GM23338 (cell line): ENCODE data around the gene GREB1L. TPM values are rescaled to one million over a fixed set of nuclear protein-coding genes. Genes with fewer than 3 reads are reported as not detected.

Experiments
- ATAC-seq: fragments of 200-7000 bp; cut with Tn5 transposase; 3 replicates; pipeline ENCODE4 v1.9.1; 2020
- DNase-seq: peaks from one replicate; pipeline ENCODE4 v3.0.0-alpha.2; 2015; ENCODE audit warnings: low spot score
- H2AFZ ChIP-seq: fragments of 200-600 bp; sonication (generic); 2 replicates; pipeline ENCODE4 v1.8.0; 2016; ENCODE audit warnings: antibody characterized with exemption, mild to moderate bottlenecking, moderate library complexity
- H3F3A ChIP-seq: fragments of 200-600 bp; sonication (generic); replicated peaks from 2 replicates; pipeline ENCODE4 v1.8.0; 2017; ENCODE audit warnings: antibody characterized with exemption, mixed run types, low read depth
- H3K27ac ChIP-seq: fragments of 200-600 bp; sonication (generic); 2 replicates; pipeline ENCODE4 v1.6.1; 2016; ENCODE audit warnings: low read depth
- H3K27me3 ChIP-seq: fragments of 200-600 bp; sonication (generic); 2 replicates; pipeline ENCODE4 v1.8.0; 2016; ENCODE audit warnings: mild to moderate bottlenecking, mixed run types, moderate library complexity; ENCODE audit not compliant: insufficient read depth
- H3K36me3 ChIP-seq: fragments of 200-600 bp; sonication (generic); 2 replicates; pipeline ENCODE4 v1.8.0; 2016; ENCODE audit warnings: mild to moderate bottlenecking; ENCODE audit not compliant: insufficient read depth
- H3K4me1 ChIP-seq: fragments of 200-600 bp; sonication (generic); 2 replicates; pipeline ENCODE4 v1.8.0; 2016; ENCODE audit warnings: mild to moderate bottlenecking, moderate library complexity; ENCODE audit not compliant: insufficient read depth
- H3K4me2 ChIP-seq: fragments of 200-600 bp; sonication (generic); 2 replicates; pipeline ENCODE4 v1.7.1; 2017; ENCODE audit warnings: mixed run types
- H3K4me3 ChIP-seq: fragments of 200-600 bp; sonication (generic); 2 replicates; pipeline ENCODE4 v1.6.1; 2016; ENCODE audit warnings: mixed run types
- H3K79me2 ChIP-seq: fragments of 200-600 bp; sonication (generic); replicated peaks from 2 replicates; pipeline ENCODE4 v1.8.0; 2017; ENCODE audit warnings: mild to moderate bottlenecking; ENCODE audit not compliant: insufficient read depth
- H3K9me2 ChIP-seq: fragments of 200-600 bp; sonication (generic); 2 replicates; pipeline ENCODE4 v1.8.0; 2017; ENCODE audit not compliant: insufficient read depth
- H4K20me1 ChIP-seq: fragments of 200-600 bp; sonication (generic); replicated peaks from 2 replicates; pipeline ENCODE4 v1.8.0; 2017; ENCODE audit warnings: mild to moderate bottlenecking; ENCODE audit not compliant: insufficient read depth
- H3K27ac Mint-ChIP-seq: 2 replicates; pipeline ENCODE4 v1.8.0; 2020; ENCODE audit warnings: inconsistent platforms, mild to moderate bottlenecking, moderate library complexity, mixed read lengths
- H3K27me3 Mint-ChIP-seq: 3 replicates; pipeline ENCODE4 v1.8.0; 2022; ENCODE audit warnings: low read depth, mild to moderate bottlenecking, moderate library complexity, mixed read lengths, inconsistent platforms; ENCODE audit not compliant: insufficient read depth, poor library complexity
- H3K36me3 Mint-ChIP-seq: 3 replicates; pipeline ENCODE4 v1.8.0; 2021; ENCODE audit warnings: low read depth, mild to moderate bottlenecking, inconsistent platforms, moderate library complexity, mixed read lengths
- H3K4me1 Mint-ChIP-seq: 3 replicates; pipeline ENCODE4 v1.8.0; 2020; ENCODE audit warnings: mild to moderate bottlenecking, inconsistent platforms, mixed read lengths
- H3K4me3 Mint-ChIP-seq: 3 replicates; pipeline ENCODE4 v1.8.0; 2021; ENCODE audit warnings: moderate library complexity, mild to moderate bottlenecking, inconsistent platforms, mixed read lengths
- H3K9me3 Mint-ChIP-seq: 3 replicates; pipeline ENCODE4 v1.8.0; 2020; ENCODE audit warnings: moderate library complexity, mild to moderate bottlenecking, inconsistent platforms, mixed read lengths
- EZH2phosphoT487 ChIP-seq: fragments of 200-600 bp; sonication (generic); IDR thresholded peaks from one replicate; pipeline ENCODE4 v1.8.1; 2018; ENCODE audit warnings: antibody characterized with exemption; ENCODE audit not compliant: unreplicated experiment
- JUNB ChIP-seq: IDR thresholded peaks from one replicate; pipeline ENCODE4 v1.6.1; 2016; ENCODE audit warnings: antibody characterized with exemption; ENCODE audit not compliant: unreplicated experiment
- NANOG ChIP-seq: IDR thresholded peaks from 2 replicates; pipeline ENCODE4 v1.6.1; 2016; ENCODE audit warnings: antibody characterized with exemption, borderline replicate concordance
- STAT1 ChIP-seq: IDR thresholded peaks from one replicate; pipeline ENCODE4 v1.6.1; 2016; ENCODE audit warnings: antibody characterized with exemption; ENCODE audit not compliant: unreplicated experiment
- ZNF114 ChIP-seq: fragments of 250-450 bp; sonication (Bioruptor Pico); IDR thresholded peaks from 2 replicates; pipeline ENCODE4 v1.5.0; 2020; ENCODE audit warnings: mild to moderate bottlenecking, moderate library complexity
- ZNF331 ChIP-seq: fragments of 250-450 bp; sonication (Bioruptor Pico); IDR thresholded peaks from 2 replicates; pipeline ENCODE4 v1.5.0; 2020; ENCODE audit warnings: low read depth, mild to moderate bottlenecking, moderate library complexity
- polyA plus RNA-seq: library from polyadenylated mRNA; unstranded; fragments of >200 nt; fragmentation: Nextera tagmentation; extraction: Ambion mirVana; gene quantifications from 2 replicates; pipeline ENCODE4 v1.2.1, GENCODE V29; 2016
- total RNA-seq: library from RNA; depleted of rRNA; stranded (reverse); fragments of >200 nt; shearing (Covaris generic); gene quantifications from 2 replicates; pipeline ENCODE4 v1.2.3, GENCODE V29; 2014
- TF ChIP-seq, protein P1 (sequence below): IDR thresholded peaks from one replicate; pipeline ENCODE4 v1.6.1; 2018; ENCODE audit warnings: antibody characterized with exemption; ENCODE audit not compliant: unreplicated experiment
- TF ChIP-seq, protein P2 (sequence below): IDR thresholded peaks from 2 replicates; pipeline ENCODE4 v1.6.1; 2016; ENCODE audit warnings: antibody characterized with exemption
- TF ChIP-seq, protein P3 (sequence below): fragments of 250-450 bp; sonication (Bioruptor Pico); IDR thresholded peaks from 2 replicates; pipeline ENCODE4 v1.5.0; 2020; ENCODE audit warnings: mild to moderate bottlenecking, moderate library complexity
- TF ChIP-seq, protein P4 (sequence below), 2 experiments: fragments of 200-600 bp in 1 of 2; sonication (generic) in 1 of 2; conservative IDR thresholded peaks; 2 replicates each; pipeline versions ENCODE4 v1.5.1 to v1.6.1; 2016 to 2017; ENCODE audit warnings: antibody characterized with exemption in 2 of 2, low read depth in 2 of 2, mild to moderate bottlenecking in 2 of 2, moderate library complexity in 1 of 2

Gene GREB1L
- total and polyA plus RNA-seq, 2 experiments from 2014 or later, result 0.03 to 0.29 TPM

DNA sequence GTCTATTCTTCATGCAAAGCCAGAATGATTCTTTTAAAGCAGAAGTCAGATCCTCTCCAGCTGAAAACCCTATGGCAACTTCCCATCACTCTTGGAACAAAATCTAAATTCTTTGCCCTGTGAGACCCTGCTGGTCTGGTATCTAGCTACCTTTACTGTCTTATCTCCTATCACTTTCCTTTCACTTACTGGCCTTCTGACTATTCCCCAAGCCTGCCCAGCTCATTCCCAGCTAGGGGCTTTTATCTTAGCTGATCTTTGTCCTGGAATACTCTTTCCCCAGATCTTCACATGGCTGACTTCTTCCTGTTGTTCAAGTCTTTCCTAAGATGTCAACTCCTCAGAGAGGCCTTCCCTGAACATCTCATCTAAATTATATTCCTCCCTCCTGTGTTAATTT, 63.6 kb downstream of the GREB1L start:
- no peaks in the 10 kb centered on the region for H3K79me2 ChIP-seq
- no peaks in the 10 kb centered on the region for H3K27me3 ChIP-seq
- H3K4me1 Mint-ChIP-seq, result peaks cover 13% of the 10 kb centered on the region; the same call in 2 of the 3 replicates
- no peaks in the 10 kb centered on the region for H3K36me3 Mint-ChIP-seq
- H3K27ac Mint-ChIP-seq, result no peak overlapping the region
- TF ChIP-seq, protein P1, sequence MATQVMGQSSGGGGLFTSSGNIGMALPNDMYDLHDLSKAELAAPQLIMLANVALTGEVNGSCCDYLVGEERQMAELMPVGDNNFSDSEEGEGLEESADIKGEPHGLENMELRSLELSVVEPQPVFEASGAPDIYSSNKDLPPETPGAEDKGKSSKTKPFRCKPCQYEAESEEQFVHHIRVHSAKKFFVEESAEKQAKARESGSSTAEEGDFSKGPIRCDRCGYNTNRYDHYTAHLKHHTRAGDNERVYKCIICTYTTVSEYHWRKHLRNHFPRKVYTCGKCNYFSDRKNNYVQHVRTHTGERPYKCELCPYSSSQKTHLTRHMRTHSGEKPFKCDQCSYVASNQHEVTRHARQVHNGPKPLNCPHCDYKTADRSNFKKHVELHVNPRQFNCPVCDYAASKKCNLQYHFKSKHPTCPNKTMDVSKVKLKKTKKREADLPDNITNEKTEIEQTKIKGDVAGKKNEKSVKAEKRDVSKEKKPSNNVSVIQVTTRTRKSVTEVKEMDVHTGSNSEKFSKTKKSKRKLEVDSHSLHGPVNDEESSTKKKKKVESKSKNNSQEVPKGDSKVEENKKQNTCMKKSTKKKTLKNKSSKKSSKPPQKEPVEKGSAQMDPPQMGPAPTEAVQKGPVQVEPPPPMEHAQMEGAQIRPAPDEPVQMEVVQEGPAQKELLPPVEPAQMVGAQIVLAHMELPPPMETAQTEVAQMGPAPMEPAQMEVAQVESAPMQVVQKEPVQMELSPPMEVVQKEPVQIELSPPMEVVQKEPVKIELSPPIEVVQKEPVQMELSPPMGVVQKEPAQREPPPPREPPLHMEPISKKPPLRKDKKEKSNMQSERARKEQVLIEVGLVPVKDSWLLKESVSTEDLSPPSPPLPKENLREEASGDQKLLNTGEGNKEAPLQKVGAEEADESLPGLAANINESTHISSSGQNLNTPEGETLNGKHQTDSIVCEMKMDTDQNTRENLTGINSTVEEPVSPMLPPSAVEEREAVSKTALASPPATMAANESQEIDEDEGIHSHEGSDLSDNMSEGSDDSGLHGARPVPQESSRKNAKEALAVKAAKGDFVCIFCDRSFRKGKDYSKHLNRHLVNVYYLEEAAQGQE, result no peak
- TF ChIP-seq, protein P2, sequence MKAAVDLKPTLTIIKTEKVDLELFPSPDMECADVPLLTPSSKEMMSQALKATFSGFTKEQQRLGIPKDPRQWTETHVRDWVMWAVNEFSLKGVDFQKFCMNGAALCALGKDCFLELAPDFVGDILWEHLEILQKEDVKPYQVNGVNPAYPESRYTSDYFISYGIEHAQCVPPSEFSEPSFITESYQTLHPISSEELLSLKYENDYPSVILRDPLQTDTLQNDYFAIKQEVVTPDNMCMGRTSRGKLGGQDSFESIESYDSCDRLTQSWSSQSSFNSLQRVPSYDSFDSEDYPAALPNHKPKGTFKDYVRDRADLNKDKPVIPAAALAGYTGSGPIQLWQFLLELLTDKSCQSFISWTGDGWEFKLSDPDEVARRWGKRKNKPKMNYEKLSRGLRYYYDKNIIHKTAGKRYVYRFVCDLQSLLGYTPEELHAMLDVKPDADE, result no peak
- TF ChIP-seq, protein P3, sequence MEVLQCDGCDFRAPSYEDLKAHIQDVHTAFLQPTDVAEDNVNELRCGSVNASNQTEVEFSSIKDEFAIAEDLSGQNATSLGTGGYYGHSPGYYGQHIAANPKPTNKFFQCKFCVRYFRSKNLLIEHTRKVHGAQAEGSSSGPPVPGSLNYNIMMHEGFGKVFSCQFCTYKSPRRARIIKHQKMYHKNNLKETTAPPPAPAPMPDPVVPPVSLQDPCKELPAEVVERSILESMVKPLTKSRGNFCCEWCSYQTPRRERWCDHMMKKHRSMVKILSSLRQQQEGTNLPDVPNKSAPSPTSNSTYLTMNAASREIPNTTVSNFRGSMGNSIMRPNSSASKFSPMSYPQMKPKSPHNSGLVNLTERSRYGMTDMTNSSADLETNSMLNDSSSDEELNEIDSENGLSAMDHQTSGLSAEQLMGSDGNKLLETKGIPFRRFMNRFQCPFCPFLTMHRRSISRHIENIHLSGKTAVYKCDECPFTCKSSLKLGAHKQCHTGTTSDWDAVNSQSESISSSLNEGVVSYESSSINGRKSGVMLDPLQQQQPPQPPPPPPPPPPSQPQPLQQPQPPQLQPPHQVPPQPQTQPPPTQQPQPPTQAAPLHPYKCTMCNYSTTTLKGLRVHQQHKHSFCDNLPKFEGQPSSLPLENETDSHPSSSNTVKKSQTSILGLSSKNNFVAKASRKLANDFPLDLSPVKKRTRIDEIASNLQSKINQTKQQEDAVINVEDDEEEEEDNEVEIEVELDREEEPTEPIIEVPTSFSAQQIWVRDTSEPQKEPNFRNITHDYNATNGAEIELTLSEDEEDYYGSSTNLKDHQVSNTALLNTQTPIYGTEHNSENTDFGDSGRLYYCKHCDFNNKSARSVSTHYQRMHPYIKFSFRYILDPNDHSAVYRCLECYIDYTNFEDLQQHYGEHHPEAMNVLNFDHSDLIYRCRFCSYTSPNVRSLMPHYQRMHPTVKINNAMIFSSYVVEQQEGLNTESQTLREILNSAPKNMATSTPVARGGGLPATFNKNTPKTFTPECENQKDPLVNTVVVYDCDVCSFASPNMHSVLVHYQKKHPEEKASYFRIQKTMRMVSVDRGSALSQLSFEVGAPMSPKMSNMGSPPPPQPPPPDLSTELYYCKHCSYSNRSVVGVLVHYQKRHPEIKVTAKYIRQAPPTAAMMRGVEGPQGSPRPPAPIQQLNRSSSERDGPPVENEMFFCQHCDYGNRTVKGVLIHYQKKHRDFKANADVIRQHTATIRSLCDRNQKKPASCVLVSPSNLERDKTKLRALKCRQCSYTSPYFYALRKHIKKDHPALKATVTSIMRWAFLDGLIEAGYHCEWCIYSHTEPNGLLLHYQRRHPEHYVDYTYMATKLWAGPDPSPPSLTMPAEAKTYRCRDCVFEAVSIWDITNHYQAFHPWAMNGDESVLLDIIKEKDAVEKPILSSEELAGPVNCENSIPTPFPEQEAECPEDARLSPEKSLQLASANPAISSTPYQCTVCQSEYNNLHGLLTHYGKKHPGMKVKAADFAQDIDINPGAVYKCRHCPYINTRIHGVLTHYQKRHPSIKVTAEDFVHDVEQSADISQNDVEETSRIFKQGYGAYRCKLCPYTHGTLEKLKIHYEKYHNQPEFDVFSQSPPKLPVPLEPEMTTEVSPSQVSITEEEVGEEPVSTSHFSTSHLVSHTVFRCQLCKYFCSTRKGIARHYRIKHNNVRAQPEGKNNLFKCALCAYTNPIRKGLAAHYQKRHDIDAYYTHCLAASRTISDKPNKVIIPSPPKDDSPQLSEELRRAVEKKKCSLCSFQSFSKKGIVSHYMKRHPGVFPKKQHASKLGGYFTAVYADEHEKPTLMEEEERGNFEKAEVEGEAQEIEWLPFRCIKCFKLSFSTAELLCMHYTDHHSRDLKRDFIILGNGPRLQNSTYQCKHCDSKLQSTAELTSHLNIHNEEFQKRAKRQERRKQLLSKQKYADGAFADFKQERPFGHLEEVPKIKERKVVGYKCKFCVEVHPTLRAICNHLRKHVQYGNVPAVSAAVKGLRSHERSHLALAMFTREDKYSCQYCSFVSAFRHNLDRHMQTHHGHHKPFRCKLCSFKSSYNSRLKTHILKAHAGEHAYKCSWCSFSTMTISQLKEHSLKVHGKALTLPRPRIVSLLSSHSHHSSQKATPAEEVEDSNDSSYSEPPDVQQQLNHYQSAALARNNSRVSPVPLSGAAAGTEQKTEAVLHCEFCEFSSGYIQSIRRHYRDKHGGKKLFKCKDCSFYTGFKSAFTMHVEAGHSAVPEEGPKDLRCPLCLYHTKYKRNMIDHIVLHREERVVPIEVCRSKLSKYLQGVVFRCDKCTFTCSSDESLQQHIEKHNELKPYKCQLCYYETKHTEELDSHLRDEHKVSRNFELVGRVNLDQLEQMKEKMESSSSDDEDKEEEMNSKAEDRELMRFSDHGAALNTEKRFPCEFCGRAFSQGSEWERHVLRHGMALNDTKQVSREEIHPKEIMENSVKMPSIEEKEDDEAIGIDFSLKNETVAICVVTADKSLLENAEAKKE (CRISPR knock-in tag), result no peak
- TF ChIP-seq ZNF114, result no peak
- TF ChIP-seq EZH2phosphoT487, result no peak
- TF ChIP-seq STAT1, result no peak
- TF ChIP-seq JUNB, result no peak
- no peak for TF ChIP-seq ZNF331 (CRISPR knock-in tag)
- no peak for TF ChIP-seq NANOG
- TF ChIP-seq, protein P4, sequence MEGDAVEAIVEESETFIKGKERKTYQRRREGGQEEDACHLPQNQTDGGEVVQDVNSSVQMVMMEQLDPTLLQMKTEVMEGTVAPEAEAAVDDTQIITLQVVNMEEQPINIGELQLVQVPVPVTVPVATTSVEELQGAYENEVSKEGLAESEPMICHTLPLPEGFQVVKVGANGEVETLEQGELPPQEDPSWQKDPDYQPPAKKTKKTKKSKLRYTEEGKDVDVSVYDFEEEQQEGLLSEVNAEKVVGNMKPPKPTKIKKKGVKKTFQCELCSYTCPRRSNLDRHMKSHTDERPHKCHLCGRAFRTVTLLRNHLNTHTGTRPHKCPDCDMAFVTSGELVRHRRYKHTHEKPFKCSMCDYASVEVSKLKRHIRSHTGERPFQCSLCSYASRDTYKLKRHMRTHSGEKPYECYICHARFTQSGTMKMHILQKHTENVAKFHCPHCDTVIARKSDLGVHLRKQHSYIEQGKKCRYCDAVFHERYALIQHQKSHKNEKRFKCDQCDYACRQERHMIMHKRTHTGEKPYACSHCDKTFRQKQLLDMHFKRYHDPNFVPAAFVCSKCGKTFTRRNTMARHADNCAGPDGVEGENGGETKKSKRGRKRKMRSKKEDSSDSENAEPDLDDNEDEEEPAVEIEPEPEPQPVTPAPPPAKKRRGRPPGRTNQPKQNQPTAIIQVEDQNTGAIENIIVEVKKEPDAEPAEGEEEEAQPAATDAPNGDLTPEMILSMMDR (conservative IDR thresholded peaks at IDR 0.05; ENCODE audit: low read depth in 2 of 2), result no peak
- H3K27me3 Mint-ChIP-seq, result no peaks in the 10 kb centered on the region
- ATAC-seq (no peak), DNase-seq (no peak)
- H3K4me3 ChIP-seq, result no peak overlapping the region
- H2AFZ ChIP-seq, result no peak overlapping the region
- no peaks in the 10 kb centered on the region for H3F3A ChIP-seq
- no peaks in the 10 kb centered on the region for H4K20me1 ChIP-seq
- no peaks in the 10 kb centered on the region for H3K36me3 ChIP-seq
- H3K9me2 ChIP-seq, result no peaks in the 10 kb centered on the region
- H3K27ac ChIP-seq, result no peak overlapping the region
- no peak overlapping the region for H3K4me2 ChIP-seq
- no peaks in the 10 kb centered on the region for H3K9me3 Mint-ChIP-seq
- H3K4me1 ChIP-seq, result peaks cover 12% of the 10 kb centered on the region
- H3K4me3 Mint-ChIP-seq, result no peak overlapping the region
